Endothelial cell of umbilical vein (primary cell): ENCODE results near the gene PCDHGA1. TPM values are rescaled to one million over a fixed set of nuclear protein-coding genes. Genes with fewer than 3 reads are reported as not detected.

Experiments
- BruUV-seq: library from RNA; stranded (reverse); fragments of 400-500 nt; replicated peaks from 2 replicates; lab custom pipeline; 2021; lab: Mats Ljungman, UMichigan
- CTCF ChIA-PET: fragments of 300-600, 350-600 bp; sonication (Branson Sonifier 250); formaldehyde crosslinking; loops from one replicate; lab custom pipeline; 2021; ENCODE audit warnings: antibody characterized with exemption, inconsistent platforms; lab: Charles Lee
- POLR2A ChIA-PET: fragments of 300-600, 350-600 bp; sonication (Branson Sonifier 250); formaldehyde crosslinking; loops from one replicate; lab custom pipeline; 2021; ENCODE audit warnings: antibody characterized with exemption, inconsistent platforms; lab: Charles Lee
- DNase-seq: peaks from one replicate; pipeline ENCODE4 v3.0.0-alpha.2; 2011; ENCODE audit warnings: low read depth, low spot score
- FAIRE-seq: peaks from 2 replicates; lab custom pipeline; 2011; peaks lifted over from hg19 to GRCh38; lab: Jason Lieb, UNC
- H2AFZ ChIP-seq: 2 replicates; pipeline ENCODE4 v1.6.0; 2012; ENCODE audit warnings: low read depth, low read length, control low read depth, inconsistent platforms
- H3K27ac ChIP-seq: 2 replicates; pipeline ENCODE4 v1.5.1; 2011; ENCODE audit warnings: low read depth, mild to moderate bottlenecking, control low read depth, low read length, moderate library complexity; ENCODE audit not compliant: insufficient read depth
- H3K27me3 ChIP-seq, 2 experiments: 2 replicates each; pipeline versions ENCODE4 v1.6.0 to v1.6.1; 2011; ENCODE audit warnings: low read length in 2 of 2, mixed read lengths in 1 of 2; ENCODE audit not compliant: control insufficient read depth in 2 of 2, insufficient read depth in 2 of 2
- H3K36me3 ChIP-seq, 2 experiments: 2 replicates in 1 of 2; 3 replicates in 1 of 2; pipeline ENCODE4 v1.5.1; 2011; ENCODE audit warnings: low read length in 2 of 2, mild to moderate bottlenecking in 1 of 2, moderate library complexity in 1 of 2; ENCODE audit not compliant: control insufficient read depth in 2 of 2, insufficient read depth in 2 of 2; ENCODE audit errors: extremely low read depth in 1 of 2
- H3K4me1 ChIP-seq: 3 replicates; pipeline ENCODE4 v1.5.1; 2011; ENCODE audit warnings: mild to moderate bottlenecking, low read length; ENCODE audit not compliant: control insufficient read depth, insufficient read depth; ENCODE audit errors: extremely low read depth
- H3K4me2 ChIP-seq: 2 replicates; pipeline ENCODE4 v1.6.1; 2011; ENCODE audit warnings: low read length, control low read depth, mixed read lengths; ENCODE audit not compliant: insufficient read depth
- H3K4me3 ChIP-seq, 3 experiments: fragments of 200-600 bp in 1 of 3; sonication (generic), shearing (Covaris generic) in 1 of 3; replicated peaks in 1 of 3; 2 replicates each; pipeline ENCODE4 v1.5.1; 2011 to 2016; ENCODE audit warnings: control low read depth in 3 of 3, low read length in 3 of 3, mild to moderate bottlenecking in 2 of 3, inconsistent platforms in 1 of 3, low read depth in 1 of 3, moderate library complexity in 1 of 3; ENCODE audit not compliant: insufficient read depth in 1 of 3
- H3K79me2 ChIP-seq: 2 replicates; pipeline ENCODE4 v1.6.0; 2012; ENCODE audit warnings: low read length, inconsistent platforms; ENCODE audit not compliant: control insufficient read depth, insufficient read depth
- H3K9ac ChIP-seq: replicated peaks from 2 replicates; pipeline ENCODE3; 2011; ENCODE audit warnings: low read length, control low read depth; ENCODE audit not compliant: insufficient read depth; ENCODE audit errors: extremely low read depth
- H3K9me1 ChIP-seq: replicated peaks from 3 replicates; pipeline ENCODE4 v1.6.0; 2011; ENCODE audit warnings: mild to moderate bottlenecking, low read length; ENCODE audit not compliant: control insufficient read depth, insufficient read depth; ENCODE audit errors: extremely low read depth
- H3K9me3 ChIP-seq: replicated peaks from 2 replicates; pipeline ENCODE4 v1.5.1; 2012; ENCODE audit warnings: low read length, inconsistent platforms; ENCODE audit not compliant: control insufficient read depth, insufficient read depth
- H4K20me1 ChIP-seq: replicated peaks from 2 replicates; pipeline ENCODE3; 2011; ENCODE audit warnings: mild to moderate bottlenecking, low read length; ENCODE audit not compliant: control insufficient read depth, insufficient read depth; ENCODE audit errors: extremely low read depth
- CTCF ChIP-seq, 2 donors: IDR thresholded peaks; 1 replicate in 1 of 2; 2 replicates in 1 of 2; pipeline ENCODE4 v1.5.1; 2011; ENCODE audit warnings: low read length in 2 of 2, mild to moderate bottlenecking in 2 of 2, moderate library complexity in 2 of 2, control low read depth in 1 of 2, inconsistent platforms in 1 of 2, low read depth in 1 of 2; ENCODE audit not compliant: insufficient read depth in 1 of 2; ENCODE audit errors: extremely low read depth in 1 of 2
- EZH2 ChIP-seq: IDR thresholded peaks from 2 replicates; pipeline ENCODE4 v1.6.1; 2012; ENCODE audit warnings: borderline replicate concordance, low read depth, mild to moderate bottlenecking, moderate library complexity, low read length, inconsistent platforms; ENCODE audit not compliant: severe bottlenecking
- FOS ChIP-seq: IDR thresholded peaks from 2 replicates; pipeline ENCODE4 v1.6.1; 2011; ENCODE audit warnings: mild to moderate bottlenecking, low read length, moderate library complexity, borderline replicate concordance; ENCODE audit not compliant: insufficient read depth
- GATA2 ChIP-seq: IDR thresholded peaks from 2 replicates; pipeline ENCODE4 v1.7.0; 2011; ENCODE audit warnings: low read depth, mild to moderate bottlenecking, moderate library complexity, mixed read lengths, low read length; ENCODE audit not compliant: insufficient read length, insufficient read depth
- JUN ChIP-seq: IDR thresholded peaks from 2 replicates; pipeline ENCODE4 v1.6.1; 2011; ENCODE audit warnings: borderline replicate concordance, low read depth; ENCODE audit not compliant: insufficient read length, insufficient read depth
- MYC ChIP-seq: IDR thresholded peaks from one replicate; pipeline ENCODE4 v1.6.1; 2011; ENCODE audit warnings: mild to moderate bottlenecking, low read depth, low read length
- POLR2A ChIP-seq: IDR thresholded peaks from 2 replicates; pipeline ENCODE4 v1.6.1; 2012; ENCODE audit warnings: low read depth, mild to moderate bottlenecking, control low read depth, low read length
- POLR2AphosphoS5 ChIP-seq: IDR thresholded peaks from 2 replicates; pipeline ENCODE4 v1.6.1; 2012; ENCODE audit warnings: low read depth, mild to moderate bottlenecking, control low read depth, low read length, moderate library complexity; ENCODE audit not compliant: insufficient read depth
- dilution Hi-C: fragments of 300-500 bp; cut with MboI; formaldehyde crosslinking; loops from one replicate; pipeline ENCODE4 v1.15.0; 2019; ENCODE audit warnings: low sequenced_read_pairs; ENCODE audit not compliant: extremely low pct_ligation_motif_present
- intact Hi-C: fragments of 100-400 bp; cut with micrococcal nuclease; formaldehyde crosslinking; loops from one replicate; pipeline ENCODE4 v1.10.0; 2022
- polyA plus RNA-seq, 4 experiments: library from polyadenylated mRNA; depleted of rRNA in 3 of 4; stranded (reverse) in 3 of 4; unstranded in 1 of 4; fragments of >200 nt; gene quantifications; 2 replicates each; pipeline versions ENCODE4 v1.2.1 to v1.2.3, GENCODE V29; 2011 to 2012; ENCODE audit warnings: missing spikeins in 1 of 4
- total RNA-seq: library from RNA; stranded (reverse); gene quantifications from 2 replicates; pipeline ENCODE4 v1.2.3, GENCODE V29; 2021
- TF ChIP-seq, protein P1 (sequence below): IDR thresholded peaks from 2 replicates; pipeline ENCODE4 v1.6.1; 2011; ENCODE audit not compliant: insufficient read depth, insufficient read length

PCDHGA1 gene
- total and polyA plus RNA-seq, 2 donors (not counting 3 experiments of a cell fraction or from before 2014, with no cell fraction given), result 0.22 to 0.44 TPM

DNA sequence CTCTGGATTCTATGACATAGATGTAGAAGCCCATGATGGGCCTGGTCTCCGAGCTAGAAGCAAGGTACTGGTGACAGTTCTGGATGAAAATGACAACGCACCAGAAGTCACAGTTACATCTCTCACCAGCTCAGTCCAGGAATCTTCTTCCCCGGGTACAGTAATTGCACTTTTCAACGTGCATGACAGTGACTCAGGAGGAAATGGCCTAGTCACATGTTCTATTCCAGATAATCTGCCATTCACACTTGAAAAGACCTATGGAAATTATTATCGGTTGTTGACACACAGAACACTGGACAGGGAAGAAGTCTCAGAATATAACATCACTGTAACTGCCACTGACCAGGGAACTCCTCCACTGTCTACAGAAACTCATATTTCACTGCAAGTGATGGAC is 25.8 kb downstream of the PCDHGA1 start:
- no peak overlapping the region for H3K4me2 ChIP-seq
- no peaks in the 10 kb centered on the region for H3K79me2 ChIP-seq
- H3K9me1 ChIP-seq, result no peaks in the 10 kb centered on the region
- no peaks in the 10 kb centered on the region for H3K9me3 ChIP-seq
- H4K20me1 ChIP-seq, result no peaks in the 10 kb centered on the region
- no peak for DNase-seq
- TF ChIP-seq JUN (no peak), MYC (no peak), POLR2A (no peak), POLR2AphosphoS5 (no peak), GATA2 (no peak), CTCF (IDR thresholded peaks at IDR 0.05; ENCODE audit: extremely low read depth in 1 of 2, insufficient read depth in 1 of 2, low read depth in 1 of 2, low read length in 2 of 2) (no peak), FOS (no peak), EZH2 (no peak)
- TF ChIP-seq, protein P1, sequence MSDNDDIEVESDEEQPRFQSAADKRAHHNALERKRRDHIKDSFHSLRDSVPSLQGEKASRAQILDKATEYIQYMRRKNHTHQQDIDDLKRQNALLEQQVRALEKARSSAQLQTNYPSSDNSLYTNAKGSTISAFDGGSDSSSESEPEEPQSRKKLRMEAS, result no peak
- dilution Hi-C loops, result no loop called here
- CTCF ChIA-PET, result interaction anchor here (0.9 to 3.0 kb wide), 12 partner anchors 8 to 207 kb away, joined by 3 to 25 read pairs (median 6); partner anchors contain the start of genes PCDHGA11, PCDHGA12, PCDHGA2 and PCDHGA3
- intact Hi-C loops, result no loop called here
- no TSS peak for BruUV-seq
- no peak overlapping the region for H2AFZ ChIP-seq
- no peaks in the 10 kb centered on the region for H3K36me3 ChIP-seq
- no peaks in the 10 kb centered on the region for H3K4me1 ChIP-seq
- H3K9ac ChIP-seq, result no peak overlapping the region
- peaks cover 28 to 58% of the 10 kb centered on the region in 2 experiments for H3K27me3 ChIP-seq
- no peak for FAIRE-seq
- H3K27ac ChIP-seq, result no peak overlapping the region
- POLR2A ChIA-PET, result no interaction called here
- H3K4me3 ChIP-seq, result no peak overlapping the region
